Measurements from ENCODE around the gene TLR9.
A peak's percentile ranks its signal among the peaks of the same experiment; 100 is the strongest.

GRCh38 chr3:52231502-52232278 is 6.2 kb upstream of the TLR9 start:
- TF ChIP-seq POLR2A (IDR thresholded peaks at IDR 0.05): peak in 1 of 2 donors; percentile 24
- peak; percentile 55 to 75 (median 69) for TF ChIP-seq CTCF (IDR thresholded peaks at IDR 0.05)

Data from uterus (tissue), 2 donors.